Endometrial microvascular endothelial cells (primary cell): Measurements from ENCODE around the gene CFAP161. TPM values are rescaled to one million over a fixed set of nuclear protein-coding genes. Genes with fewer than 3 reads are reported as not detected.
"Not testable (repeated sequence)": the region's sequence is repeated elsewhere in the genome, so short reads cannot be mapped to it uniquely, and the experiment has no call there.

ENCODE experiments used
- in situ Hi-C: cut with HindIII; loops from 2 replicates; pipeline ENCODE4 v1.10.0; 2017; ENCODE audit warnings: low sequenced_read_pairs, low pct_unique_long_range_greater_than_20kb; ENCODE audit errors: inconsistent ontology term
- total RNA-seq: library from RNA; depleted of rRNA; stranded (reverse); fragments of >200 nt; gene quantifications from one replicate; pipeline ENCODE4 v1.2.3, GENCODE V29; 2015; ENCODE audit errors: inconsistent ontology term

Gene CFAP161
- total RNA-seq, 1 donor from 2014 or later, result 1.2 TPM

GRCh38 chr15:81155375-81156218 lies 21.5 kb downstream of the CFAP161 start:
- in situ Hi-C loops, result no loop called here

DNA sequence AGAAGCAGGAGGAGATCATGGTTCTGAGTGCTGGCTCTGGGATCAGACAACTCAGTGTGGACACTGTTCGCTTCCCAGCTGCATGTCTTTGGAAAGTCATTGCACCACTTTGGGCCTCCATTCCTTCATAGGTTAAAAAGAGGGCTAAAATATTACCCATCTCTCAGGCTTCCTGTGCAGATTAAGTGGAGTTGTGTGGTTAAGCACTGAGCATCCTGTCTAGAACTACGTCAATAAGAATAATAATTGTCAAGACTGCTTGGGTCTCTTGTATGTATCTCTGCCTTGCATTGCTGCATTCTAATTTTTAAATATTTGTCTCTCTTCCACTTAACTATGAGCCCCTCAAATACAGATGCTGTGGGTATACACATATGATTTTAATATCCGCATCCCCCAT lies 22.3 kb downstream of the CFAP161 start:
- in situ Hi-C loops, result no loop called here

DNA sequence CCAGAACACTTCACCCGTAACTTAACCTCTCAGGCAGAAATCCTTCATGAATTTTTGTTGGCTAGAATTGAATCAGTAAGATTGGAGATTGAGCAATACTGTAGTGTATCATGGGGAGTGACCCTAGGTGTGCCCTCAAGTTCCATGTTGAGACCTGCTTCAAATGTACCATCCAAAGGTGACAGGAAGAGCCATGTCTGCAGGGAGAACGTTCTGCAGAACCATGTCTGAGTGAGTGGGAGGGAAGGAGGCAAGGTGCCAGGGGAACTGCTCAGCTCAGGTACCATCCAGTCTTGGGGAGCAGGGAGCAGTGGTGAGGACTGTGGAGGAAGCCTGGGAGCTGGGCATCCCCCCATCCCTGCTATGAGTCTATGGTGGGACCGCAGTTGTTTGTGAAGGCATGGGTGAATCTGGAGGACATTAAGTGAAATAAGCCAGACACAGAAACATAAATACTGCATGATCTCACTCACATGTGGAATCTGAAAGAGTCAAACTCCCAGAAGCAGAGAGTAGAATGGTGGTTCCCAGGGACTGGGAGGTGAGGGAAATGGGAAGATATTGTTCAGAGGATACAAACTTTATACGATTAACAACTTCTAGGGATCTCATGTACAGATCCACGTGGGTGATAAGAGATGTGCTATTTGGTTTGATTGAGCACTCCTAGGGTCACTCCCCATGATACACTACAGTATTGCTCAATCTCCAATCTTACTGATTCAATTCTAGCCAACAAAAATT lies 23.3 kb downstream of the CFAP161 start:
- in situ Hi-C loops, result no loop called here

GRCh38 chr15:81157939-81158223 lies 23.8 kb downstream of the CFAP161 start:
- in situ Hi-C loops, result no loop called here

GRCh38 chr15:81158561-81158960 lies 24.5 kb downstream of the CFAP161 start:
- in situ Hi-C loops, result not testable (repeated sequence)

GRCh38 chr15:81160312-81161159 lies 26.5 kb downstream of the CFAP161 start:
- in situ Hi-C loops, result no loop called here

GRCh38 chr15:81161160-81161673 lies 27.1 kb downstream of the CFAP161 start:
- in situ Hi-C loops, result no loop called here

DNA sequence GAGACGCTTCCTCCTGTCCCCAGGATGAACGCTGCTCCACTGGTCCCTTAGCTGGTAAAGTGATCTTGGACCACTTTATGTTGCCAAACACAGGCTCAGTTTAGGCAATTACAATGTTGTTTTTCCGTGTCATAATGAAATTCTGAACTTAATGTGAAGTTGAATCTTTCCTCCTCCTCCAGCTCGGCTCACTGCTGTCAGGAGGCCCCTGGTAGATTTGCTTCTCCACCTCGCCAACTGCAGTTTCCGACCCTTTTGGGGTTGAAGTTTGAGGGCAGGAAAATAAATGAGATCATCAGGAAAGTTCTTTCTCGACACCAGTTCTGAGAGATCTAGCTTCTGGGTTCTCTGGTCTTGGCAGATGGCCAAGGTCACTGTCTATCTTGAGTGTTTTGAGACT lies 27.8 kb downstream of the CFAP161 start:
- in situ Hi-C loops, result no loop called here

DNA sequence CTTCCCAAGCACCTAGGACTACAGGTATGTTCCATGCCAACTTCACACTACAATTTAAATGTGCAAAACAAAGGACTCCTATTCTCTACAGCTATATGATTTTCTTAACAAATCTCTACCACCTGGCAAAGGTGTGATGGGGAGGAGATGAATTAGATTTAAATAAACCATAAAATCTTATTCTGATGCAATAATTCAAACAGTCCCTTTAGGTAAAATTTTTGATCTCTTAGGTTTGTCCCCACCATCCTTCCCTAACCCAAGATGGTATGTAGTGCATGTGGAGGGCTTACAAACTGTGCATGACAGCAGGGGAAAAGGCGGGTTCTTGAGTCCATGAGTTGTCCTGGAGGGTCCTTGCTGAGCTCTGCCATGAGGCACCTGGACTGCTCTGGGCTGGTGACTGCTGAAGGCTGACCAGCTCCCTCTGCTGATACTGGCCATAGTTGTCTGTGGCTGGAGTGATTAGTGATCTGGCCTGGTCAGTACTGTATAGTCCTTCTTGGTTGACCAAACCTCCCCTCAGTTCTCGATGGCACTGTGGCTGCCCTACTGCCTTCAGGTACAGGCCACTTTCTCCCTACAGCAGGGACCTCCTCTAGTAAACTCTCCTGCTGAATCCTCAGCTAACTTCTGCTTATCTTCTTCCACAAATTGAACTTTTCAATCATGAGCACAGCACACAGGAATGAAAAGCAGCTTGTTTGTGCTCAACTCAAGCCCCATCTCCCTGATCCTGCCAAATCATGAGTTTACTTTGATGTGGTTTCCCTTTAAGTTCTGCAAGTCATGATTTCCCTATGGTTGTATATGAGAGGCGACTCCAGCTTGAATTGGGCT lies 30.1 kb downstream of the CFAP161 start:
- in situ Hi-C loops, result no loop called here

DNA sequence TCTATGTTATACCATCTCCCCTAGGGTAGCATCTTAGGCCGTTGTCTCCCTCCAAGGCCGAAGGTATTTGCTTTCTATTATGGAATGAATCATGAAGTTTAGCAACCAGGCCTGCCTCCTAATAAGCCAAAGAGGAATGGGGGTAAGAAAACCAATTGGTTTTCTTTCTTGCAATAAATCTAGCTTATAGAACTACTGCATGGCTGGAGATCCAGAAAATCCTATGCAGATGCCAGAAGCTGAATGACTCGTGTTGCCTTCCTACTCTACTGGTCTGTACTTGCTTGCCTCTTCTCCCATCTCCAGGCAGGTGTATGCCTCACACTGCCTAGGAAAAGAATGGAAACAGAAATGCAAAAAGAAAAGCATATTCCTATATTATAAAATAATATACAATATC lies 31.5 kb downstream of the CFAP161 start:
- in situ Hi-C loops, result no loop called here

- in situ Hi-C loops, result no loop called here
These were observed 32.7 kb downstream of the CFAP161 start for GRCh38 chr15:81166636-81167305.

GRCh38 chr15:81168131-81168526 lies 34.1 kb downstream of the CFAP161 start:
- in situ Hi-C loops, result no loop called here

- in situ Hi-C loops, result no loop called here
These were observed 34.6 kb downstream of the CFAP161 start for GRCh38 chr15:81168644-81169043.

DNA sequence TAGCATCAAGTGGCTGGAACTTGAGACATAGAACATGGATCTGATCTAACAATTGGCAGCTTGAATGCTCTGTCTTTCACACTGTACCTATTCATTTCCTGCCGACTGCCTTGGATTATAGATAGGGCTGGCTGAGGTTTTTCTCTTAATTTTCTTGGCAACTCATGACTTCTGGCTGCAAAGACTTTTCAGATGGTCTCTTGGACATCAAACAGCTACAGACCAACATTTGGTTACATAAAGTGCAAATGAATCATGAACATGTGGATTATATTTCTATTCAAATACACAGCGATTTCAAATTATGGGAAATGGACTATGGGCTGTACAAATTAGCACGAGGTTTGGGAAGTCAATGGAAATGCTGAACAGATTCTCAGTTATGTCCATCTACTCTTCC lies 36.4 kb downstream of the CFAP161 start:
- in situ Hi-C loops, result loop anchor here (10.0 kb wide), 1 partner anchor 124 kb away; no protein-coding TSS in a partner anchor

DNA sequence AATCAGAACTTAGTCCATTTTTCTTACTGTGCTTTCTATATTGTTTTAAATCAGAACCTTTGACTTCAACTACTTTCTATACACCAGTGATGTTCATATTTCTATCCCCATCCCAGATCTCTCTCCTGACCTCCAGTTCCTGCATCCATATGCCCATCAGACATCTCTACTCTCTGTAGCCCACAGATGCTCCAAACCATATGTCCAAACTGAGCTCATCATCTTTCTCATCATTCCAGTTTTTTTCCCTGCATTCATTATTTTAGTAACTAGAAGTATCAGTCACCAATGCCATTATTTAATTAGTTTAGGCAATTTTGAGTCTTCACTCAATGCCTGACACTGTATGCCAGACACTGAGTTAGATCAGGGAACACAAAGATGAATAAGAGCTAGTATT lies 37.2 kb downstream of the CFAP161 start:
- in situ Hi-C loops, result loop anchor here (10.0 kb wide), 1 partner anchor 124 kb away; no protein-coding TSS in a partner anchor

DNA sequence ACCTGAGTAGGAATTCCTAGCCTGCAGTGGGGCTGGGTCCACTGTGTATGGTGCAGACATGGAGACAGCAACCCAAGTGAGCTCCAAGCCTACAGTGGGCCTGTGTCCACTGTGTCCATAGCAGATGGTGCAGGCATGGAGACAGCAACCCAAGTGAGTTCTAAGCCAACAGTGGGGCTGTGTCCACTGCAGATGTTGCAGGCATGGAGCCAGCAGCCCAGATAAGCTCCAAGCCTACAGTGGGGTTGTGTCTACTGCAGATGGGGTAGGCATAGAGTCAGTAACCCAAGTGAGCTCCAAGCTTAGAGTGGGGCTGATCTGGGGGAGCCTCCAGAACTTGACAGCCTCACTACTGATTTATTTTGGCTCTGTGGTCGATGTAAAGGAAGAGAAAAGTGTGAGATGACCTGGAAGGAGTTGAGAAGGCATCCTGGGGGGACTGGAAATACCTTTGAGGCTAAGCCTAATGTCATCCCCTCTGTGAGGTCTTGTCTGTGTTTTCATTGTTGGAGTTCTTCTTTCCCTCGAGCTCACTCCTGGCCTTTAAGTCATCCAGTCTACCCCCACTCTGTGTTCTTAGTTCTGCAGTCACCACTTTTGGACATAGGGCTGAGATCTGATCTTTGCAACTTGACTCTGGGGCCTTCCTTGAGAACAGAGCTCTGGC lies 40.2 kb downstream of the CFAP161 start:
- in situ Hi-C loops, result loop anchor here (10.0 kb wide), 1 partner anchor 121 kb away; no protein-coding TSS in a partner anchor

DNA sequence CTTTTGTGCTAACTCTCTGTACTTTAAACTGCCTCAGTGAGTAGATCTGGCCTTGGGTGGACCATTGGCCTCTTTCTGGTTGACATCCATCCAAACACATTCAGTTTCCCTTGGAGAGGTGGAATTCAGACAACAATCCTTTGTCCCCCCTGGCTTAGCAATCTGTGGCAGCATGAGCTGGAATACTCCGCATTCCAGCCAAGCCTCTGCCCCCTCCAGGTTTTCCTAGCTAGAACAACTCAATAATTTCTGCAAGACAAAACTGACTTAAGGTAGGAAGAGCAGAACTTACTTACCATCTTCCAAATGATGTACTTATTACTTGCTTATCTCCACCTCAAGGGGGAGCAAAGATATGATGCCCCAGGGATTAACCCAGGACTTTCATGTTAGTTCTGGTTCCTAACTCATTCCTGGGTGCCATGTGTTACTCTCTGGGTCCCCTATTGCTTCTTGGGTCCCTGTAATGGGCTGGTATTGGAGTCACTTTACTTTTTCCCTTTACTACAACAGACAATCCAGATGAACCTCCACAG lies 40.8 kb downstream of the CFAP161 start:
- in situ Hi-C loops, result loop anchor here (10.0 kb wide), 1 partner anchor 120 kb away; no protein-coding TSS in a partner anchor
